Eye (tissue), 1 donor: ENCODE measurements around the gene SIN3A.
"Not testable (repeated sequence)": the region's sequence is repeated elsewhere in the genome, so short reads cannot be mapped to it uniquely, and the experiment has no call there.

Experiments used
- DNase-seq: peaks from one replicate; pipeline ENCODE4 v3.0.0-alpha.2; 2015

The SIN3A gene

GRCh38 chr15:75332093-75332492 is 119.4 kb downstream of the SIN3A start:
- not testable (repeated sequence) for DNase-seq

- no peak for DNase-seq
Observed at GRCh38 chr15:75329571-75329970, 121.9 kb downstream of the SIN3A start.

DNA sequence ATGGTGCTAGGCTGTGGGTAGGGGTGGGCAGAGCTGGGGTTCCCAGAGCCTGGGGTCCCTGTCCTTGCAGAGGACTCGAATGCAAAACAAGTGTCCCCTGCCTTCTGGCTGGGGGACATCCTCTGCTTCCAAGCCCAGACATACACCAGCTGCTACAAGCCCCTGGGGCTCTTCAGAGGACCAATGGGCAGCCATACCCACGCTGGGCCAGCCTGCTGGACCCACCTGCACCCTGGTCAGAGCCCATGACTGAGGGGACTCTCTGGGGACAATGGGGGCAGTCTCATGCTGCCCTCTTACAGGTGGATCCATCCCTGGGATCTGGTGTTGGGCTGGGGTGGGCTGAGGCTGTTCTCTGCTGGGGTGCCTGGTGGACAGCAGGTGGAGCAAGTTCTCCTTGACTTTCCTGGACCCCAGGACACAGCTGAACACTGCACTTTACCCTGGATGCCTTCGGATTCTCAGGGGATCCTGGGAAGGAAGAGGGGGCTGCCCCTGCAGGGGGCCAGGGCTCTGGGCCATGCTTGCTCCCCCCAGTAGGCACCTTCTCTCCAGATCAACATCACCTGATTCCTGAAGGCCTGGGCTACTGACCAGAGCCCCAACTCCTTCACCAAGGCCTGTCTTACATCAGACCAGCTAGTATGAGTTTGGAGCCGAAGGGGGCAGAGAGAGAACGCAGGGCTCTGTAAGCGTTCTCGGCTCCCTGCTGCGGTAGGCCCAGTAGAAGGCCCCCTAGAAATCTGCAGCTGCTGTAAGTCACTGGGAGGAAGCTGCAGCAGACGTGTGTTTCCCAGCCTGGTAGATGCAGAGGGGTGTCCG is 122.8 kb downstream of the SIN3A start:
- no peak for DNase-seq

GRCh38 chr15:75327491-75327890 is 124.0 kb downstream of the SIN3A start:
- no peak for DNase-seq

GRCh38 chr15:75327005-75327404 is 124.5 kb downstream of the SIN3A start:
- DNase-seq: no peak

- DNase-seq: no peak
Observed at GRCh38 chr15:75325922-75326321, 125.6 kb downstream of the SIN3A start.

DNA sequence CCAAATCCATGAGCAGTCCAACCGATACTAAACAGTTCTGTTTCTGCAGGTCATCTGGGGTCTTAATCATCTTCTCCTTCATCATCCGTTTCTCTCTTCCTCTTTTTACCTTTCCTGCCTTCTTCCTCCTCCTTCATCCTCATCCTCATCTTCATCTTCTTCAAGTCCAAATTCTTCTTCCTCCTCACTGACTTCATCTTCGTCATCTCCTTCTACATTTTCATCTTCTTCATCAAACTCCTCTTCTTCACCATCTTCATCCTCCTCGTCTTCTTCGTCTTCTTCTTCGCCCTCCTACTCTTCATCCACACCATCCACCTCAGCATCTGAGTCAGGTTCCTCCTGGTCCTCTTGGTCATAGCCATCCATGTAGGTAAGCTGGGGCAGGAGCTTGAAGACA is 129.8 kb downstream of the SIN3A start:
- no peak for DNase-seq
